Head of caudate nucleus (tissue), 42 donors: ENCODE results near the gene TRPC6.

Experiments
- DNase-seq, 42 donors: peaks; one replicate each; pipeline versions ENCODE4 v3.0.0 to v3.0.0-alpha.2; 2020 to 2021; ENCODE audit warnings: mixed read lengths in 7 of 42
- intact Hi-C: fragments of 100-400 bp; cut with DNase I; formaldehyde crosslinking; loops from one replicate; pipeline ENCODE4 v1.15.0; 2022

Gene TRPC6

DNA sequence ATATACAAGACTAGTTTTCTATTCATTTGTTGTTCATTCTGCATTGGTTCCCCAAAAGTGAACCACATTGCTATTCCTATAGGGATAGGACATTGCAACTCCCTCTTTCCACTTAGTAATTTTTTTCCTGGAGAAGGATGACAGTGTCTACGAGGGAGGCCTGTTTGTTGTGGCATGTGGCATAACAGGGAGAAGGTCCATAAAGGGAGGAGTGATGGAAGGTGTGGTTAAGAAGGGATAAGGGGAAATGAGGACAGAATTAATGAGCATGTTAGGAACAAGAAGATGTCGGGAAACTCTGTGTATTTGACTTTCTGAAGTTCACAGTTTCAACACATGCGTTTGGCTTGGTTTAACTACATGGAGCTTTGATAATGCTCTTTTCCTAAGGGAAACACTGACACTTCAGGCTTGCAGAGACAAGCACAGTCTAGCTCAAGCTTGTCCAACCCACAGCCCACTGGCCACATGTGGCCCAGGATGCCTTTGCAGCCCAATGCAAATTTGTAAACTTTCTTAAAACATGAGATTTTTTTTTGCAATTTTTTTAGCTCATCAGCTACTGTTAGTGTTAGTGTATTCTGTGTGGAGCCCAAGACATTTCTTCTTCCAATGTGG lies 149.7 kb downstream of the TRPC6 start:
- no peak for DNase-seq
- intact Hi-C loops, result no loop called here

DNA sequence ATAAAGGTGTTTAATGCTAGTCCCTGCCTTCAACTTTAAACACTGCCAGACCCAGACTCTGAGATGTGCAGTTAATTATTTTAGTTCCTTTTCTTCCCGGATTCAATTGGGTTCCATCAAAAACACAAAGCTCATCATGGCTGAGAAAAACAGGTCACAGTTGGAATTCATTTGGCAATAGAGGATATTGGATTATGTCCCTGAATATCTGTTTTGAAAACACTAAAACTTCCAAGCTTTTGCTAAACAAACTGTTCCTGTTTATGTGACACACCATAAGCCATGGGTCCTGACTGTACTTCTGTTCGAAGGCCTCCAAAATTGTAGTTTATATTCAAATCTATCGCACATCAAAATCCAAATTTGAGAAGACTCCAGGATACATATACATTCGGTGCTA lies 150.7 kb downstream of the TRPC6 start:
- intact Hi-C loops, result no loop called here
- no peak for DNase-seq

DNA sequence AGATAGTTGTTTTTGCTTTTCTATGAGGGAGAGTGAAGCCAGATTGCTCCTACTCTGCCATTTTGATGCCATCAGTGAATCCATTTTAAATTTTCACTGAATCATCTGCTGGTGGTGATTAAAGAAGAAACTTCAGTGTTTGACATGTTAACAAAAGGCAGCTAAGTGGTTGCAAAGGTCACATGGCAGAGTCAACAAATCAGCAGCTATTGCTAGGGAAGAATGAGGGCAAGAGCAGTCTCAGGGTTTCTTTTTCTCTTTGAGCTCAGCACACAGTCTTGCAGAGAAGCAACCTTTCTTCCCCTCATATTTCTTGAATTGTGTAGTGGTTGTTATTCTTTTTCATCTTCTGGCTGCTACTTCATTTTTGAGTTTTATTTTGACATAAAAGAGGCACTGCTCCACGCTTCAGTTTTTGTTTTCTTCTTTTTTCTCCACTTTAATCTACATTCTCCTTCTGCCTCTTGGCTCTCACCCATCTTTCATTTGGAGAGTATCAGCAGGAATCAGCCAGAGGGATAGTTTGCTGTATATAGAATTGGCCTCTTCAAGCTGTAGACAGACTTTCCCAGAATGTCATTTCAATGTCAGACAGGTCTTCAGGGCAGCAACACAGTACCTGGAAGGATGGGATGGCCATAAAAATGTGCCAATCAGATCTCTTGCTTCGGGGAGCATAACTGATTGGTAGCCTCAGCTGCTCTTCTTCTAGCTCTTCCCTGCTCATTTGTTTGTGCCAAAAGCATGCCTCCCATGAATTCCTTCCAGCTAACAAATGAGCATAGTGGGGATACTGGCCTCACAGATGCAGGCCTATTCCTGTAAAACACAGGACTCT lies 153.9 kb downstream of the TRPC6 start:
- DNase-seq, result no peak
- intact Hi-C loops, result no loop called here

DNA sequence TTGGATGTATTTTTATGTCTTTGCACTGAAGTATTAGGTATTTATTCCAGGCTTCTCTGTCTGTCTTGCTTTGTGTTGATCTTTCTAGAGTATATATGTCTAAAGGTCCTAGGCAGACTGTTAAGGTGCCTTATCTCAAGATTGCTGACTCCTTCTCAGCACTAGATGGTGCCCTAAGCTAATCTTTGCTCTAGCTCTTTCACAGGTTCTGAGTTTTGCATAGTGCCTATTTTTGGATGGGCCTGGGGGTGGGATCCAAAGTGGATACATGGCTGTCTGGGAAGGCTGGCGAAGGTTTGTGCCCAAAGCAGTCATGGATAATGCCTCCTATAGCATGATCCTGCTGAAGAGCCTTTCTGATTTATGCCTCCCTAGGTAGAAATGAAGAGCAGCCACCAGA lies 154.9 kb downstream of the TRPC6 start:
- no peak for DNase-seq
- intact Hi-C loops, result no loop called here

DNA sequence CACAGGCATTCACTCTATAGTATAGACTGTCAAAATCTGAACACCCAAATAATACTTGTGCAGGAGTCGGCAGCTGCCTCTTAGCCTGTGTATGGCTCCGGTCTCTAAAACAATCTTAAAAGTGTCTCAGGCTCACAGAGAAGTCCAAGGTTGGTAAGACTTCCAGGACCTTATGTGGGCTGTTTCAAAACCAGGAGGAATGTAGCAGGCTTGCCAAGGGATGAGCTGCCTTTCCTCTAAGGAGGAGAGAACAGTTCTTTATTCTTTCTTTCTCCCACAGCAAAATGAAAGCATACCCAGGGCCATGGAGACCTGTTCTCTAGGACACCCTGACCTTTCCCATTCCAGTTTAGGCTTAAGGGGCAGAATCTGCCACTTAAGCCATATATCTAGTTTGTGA lies 176.5 kb downstream of the TRPC6 start:
- intact Hi-C loops, result no loop called here
- DNase-seq, result no peak
